ENCODE data around the gene RLN2. TPM values are rescaled to one million over a fixed set of nuclear protein-coding genes. Genes with fewer than 3 reads are reported as not detected.

Gene RLN2
- total RNA-seq, 1 donor from 2014 or later, result 0.52 TPM

- H3K9me3 Mint-ChIP-seq (ENCODE audit: unreplicated experiment), result peaks cover 1% of the 10 kb centered on the region
- Histone ChIP-seq H3K27ac (ENCODE audit: low read depth, low read length) (no peak overlapping the region), H3K27me3 (ENCODE audit: insufficient read depth, low read length) (no peaks in the 10 kb centered on the region), H3K4me1 (ENCODE audit: insufficient read depth, low read length) (no peaks in the 10 kb centered on the region), H3K9me3 (ENCODE audit: insufficient read depth, low read depth, low read length) (no peaks in the 10 kb centered on the region), H3K4me3 (ENCODE audit: insufficient read depth, low read depth, low read length) (no peak overlapping the region), H2AFZ (ENCODE audit: low read depth, low read length) (no peak overlapping the region), H3K4me2 (ENCODE audit: low read length) (no peak overlapping the region), H3K9ac (ENCODE audit: low read length) (no peak overlapping the region), H4K20me1 (ENCODE audit: insufficient read depth, low read length) (no peaks in the 10 kb centered on the region), H3K36me3 (ENCODE audit: insufficient read depth, low read length) (no peaks in the 10 kb centered on the region), H3K79me2 (ENCODE audit: insufficient read depth, low read length) (no peaks in the 10 kb centered on the region)
- H3K27ac Mint-ChIP-seq (ENCODE audit: unreplicated experiment), result no peak overlapping the region
- H3K4me3 Mint-ChIP-seq (ENCODE audit: unreplicated experiment), result no peak overlapping the region
- no peaks in the 10 kb centered on the region for H3K4me1 Mint-ChIP-seq (ENCODE audit: low read depth, unreplicated experiment)
- TF ChIP-seq EZH2 (IDR thresholded peaks at IDR 0.05; ENCODE audit: insufficient read depth, low read length), result no peak
- TF ChIP-seq CTCF (IDR thresholded peaks at IDR 0.05; ENCODE audit: insufficient read depth, low read depth, low read length), result no peak
- FAIRE-seq (no peak), DNase-seq (ENCODE audit: low read depth) (peak; percentile 14)
- peaks cover 2% of the 10 kb centered on the region for H3K36me3 Mint-ChIP-seq (ENCODE audit: low read depth, unreplicated experiment)
- no peaks in the 10 kb centered on the region for H3K27me3 Mint-ChIP-seq (ENCODE audit: low read depth, unreplicated experiment)
Measured at GRCh38 chr9:5288591-5288990, 15.9 kb downstream of the RLN2 start.

GRCh38 chr9:5286262-5286661, 18.3 kb downstream of the RLN2 start:
- no peak overlapping the region for H3K4me3 Mint-ChIP-seq (ENCODE audit: unreplicated experiment)
- no peaks in the 10 kb centered on the region for H3K9me3 ChIP-seq (ENCODE audit: insufficient read depth, low read depth, low read length)
- H3K27me3 ChIP-seq (ENCODE audit: insufficient read depth, low read length), result no peaks in the 10 kb centered on the region
- no peaks in the 10 kb centered on the region for H3K27me3 Mint-ChIP-seq (ENCODE audit: low read depth, unreplicated experiment)
- TF ChIP-seq CTCF (IDR thresholded peaks at IDR 0.05; ENCODE audit: insufficient read depth, low read depth, low read length), result no peak
- TF ChIP-seq EZH2 (IDR thresholded peaks at IDR 0.05; ENCODE audit: insufficient read depth, low read length), result no peak
- no peaks in the 10 kb centered on the region for H3K79me2 ChIP-seq (ENCODE audit: insufficient read depth, low read length)
- H3K4me1 Mint-ChIP-seq (ENCODE audit: low read depth, unreplicated experiment), result no peaks in the 10 kb centered on the region
- H3K36me3 Mint-ChIP-seq (ENCODE audit: low read depth, unreplicated experiment), result peaks cover 2% of the 10 kb centered on the region
- no peaks in the 10 kb centered on the region for H3K4me1 ChIP-seq (ENCODE audit: insufficient read depth, low read length)
- H3K4me2 ChIP-seq (ENCODE audit: low read length), result no peak overlapping the region
- no peak overlapping the region for H3K9ac ChIP-seq (ENCODE audit: low read length)
- no peaks in the 10 kb centered on the region for H4K20me1 ChIP-seq (ENCODE audit: insufficient read depth, low read length)
- DNase-seq (ENCODE audit: low read depth) (no peak), FAIRE-seq (no peak)
- no peak overlapping the region for H3K4me3 ChIP-seq (ENCODE audit: insufficient read depth, low read depth, low read length)
- no peaks in the 10 kb centered on the region for H3K36me3 ChIP-seq (ENCODE audit: insufficient read depth, low read length)
- no peak overlapping the region for H2AFZ ChIP-seq (ENCODE audit: low read depth, low read length)
- peaks cover 1% of the 10 kb centered on the region for H3K9me3 Mint-ChIP-seq (ENCODE audit: unreplicated experiment)
- H3K27ac Mint-ChIP-seq (ENCODE audit: unreplicated experiment), result no peak overlapping the region
- no peak overlapping the region for H3K27ac ChIP-seq (ENCODE audit: low read depth, low read length)

- Histone ChIP-seq H2AFZ (ENCODE audit: low read depth, low read length) (no peak overlapping the region), H3K9ac (ENCODE audit: low read length) (no peak overlapping the region), H3K4me1 (ENCODE audit: insufficient read depth, low read length) (no peaks in the 10 kb centered on the region), H3K36me3 (ENCODE audit: insufficient read depth, low read length) (no peaks in the 10 kb centered on the region), H3K4me3 (ENCODE audit: insufficient read depth, low read depth, low read length) (no peak overlapping the region), H3K27me3 (ENCODE audit: insufficient read depth, low read length) (no peaks in the 10 kb centered on the region), H3K27ac (ENCODE audit: low read depth, low read length) (no peak overlapping the region), H3K79me2 (ENCODE audit: insufficient read depth, low read length) (no peaks in the 10 kb centered on the region), H3K4me2 (ENCODE audit: low read length) (no peak overlapping the region), H4K20me1 (ENCODE audit: insufficient read depth, low read length) (no peaks in the 10 kb centered on the region), H3K9me3 (ENCODE audit: insufficient read depth, low read depth, low read length) (no peaks in the 10 kb centered on the region)
- peaks cover 13% of the 10 kb centered on the region for H3K9me3 Mint-ChIP-seq (ENCODE audit: unreplicated experiment)
- DNase-seq (ENCODE audit: low read depth) (no peak), FAIRE-seq (no peak)
- TF ChIP-seq CTCF (IDR thresholded peaks at IDR 0.05; ENCODE audit: insufficient read depth, low read depth, low read length), result no peak
- TF ChIP-seq EZH2 (IDR thresholded peaks at IDR 0.05; ENCODE audit: insufficient read depth, low read length), result no peak
- no peaks in the 10 kb centered on the region for H3K4me1 Mint-ChIP-seq (ENCODE audit: low read depth, unreplicated experiment)
- no peaks in the 10 kb centered on the region for H3K36me3 Mint-ChIP-seq (ENCODE audit: low read depth, unreplicated experiment)
- no peak overlapping the region for H3K27ac Mint-ChIP-seq (ENCODE audit: unreplicated experiment)
- H3K27me3 Mint-ChIP-seq (ENCODE audit: low read depth, unreplicated experiment), result no peaks in the 10 kb centered on the region
- H3K4me3 Mint-ChIP-seq (ENCODE audit: unreplicated experiment), result no peak overlapping the region
Measured at GRCh38 chr9:5278486-5278885, 26.0 kb downstream of the RLN2 start.
